Measurements from ENCODE around the gene ZFP69B. TPM values are rescaled to one million over a fixed set of nuclear protein-coding genes. Genes with fewer than 3 reads are reported as not detected.
A peak's percentile ranks its signal among the peaks of the same experiment; 100 is the strongest.

The ZFP69B gene
- total RNA-seq, 1 donor from 2014 or later: 8.3 TPM

DNA sequence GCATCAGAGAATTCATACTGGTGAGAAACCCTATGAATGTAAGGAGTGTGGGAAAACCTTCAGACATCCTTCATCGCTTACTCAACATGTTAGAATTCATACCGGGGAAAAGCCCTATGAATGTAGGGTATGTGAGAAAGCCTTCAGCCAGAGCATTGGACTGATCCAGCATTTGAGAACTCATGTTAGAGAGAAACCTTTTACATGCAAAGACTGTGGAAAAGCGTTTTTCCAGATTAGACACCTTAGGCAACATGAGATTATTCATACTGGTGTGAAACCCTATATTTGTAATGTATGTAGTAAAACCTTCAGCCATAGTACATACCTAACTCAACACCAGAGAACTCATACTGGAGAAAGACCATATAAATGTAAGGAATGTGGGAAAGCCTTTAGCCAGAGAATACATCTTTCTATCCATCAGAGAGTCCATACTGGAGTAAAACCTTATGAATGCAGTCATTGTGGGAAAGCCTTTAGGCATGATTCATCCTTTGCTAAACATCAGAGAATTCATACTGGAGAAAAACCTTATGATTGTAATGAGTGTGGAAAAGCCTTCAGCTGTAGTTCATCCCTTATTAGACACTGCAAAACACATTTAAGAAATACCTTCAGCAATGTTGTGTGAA lies 12.8 kb downstream of the ZFP69B start:
- TF ChIP-seq, protein P1, sequence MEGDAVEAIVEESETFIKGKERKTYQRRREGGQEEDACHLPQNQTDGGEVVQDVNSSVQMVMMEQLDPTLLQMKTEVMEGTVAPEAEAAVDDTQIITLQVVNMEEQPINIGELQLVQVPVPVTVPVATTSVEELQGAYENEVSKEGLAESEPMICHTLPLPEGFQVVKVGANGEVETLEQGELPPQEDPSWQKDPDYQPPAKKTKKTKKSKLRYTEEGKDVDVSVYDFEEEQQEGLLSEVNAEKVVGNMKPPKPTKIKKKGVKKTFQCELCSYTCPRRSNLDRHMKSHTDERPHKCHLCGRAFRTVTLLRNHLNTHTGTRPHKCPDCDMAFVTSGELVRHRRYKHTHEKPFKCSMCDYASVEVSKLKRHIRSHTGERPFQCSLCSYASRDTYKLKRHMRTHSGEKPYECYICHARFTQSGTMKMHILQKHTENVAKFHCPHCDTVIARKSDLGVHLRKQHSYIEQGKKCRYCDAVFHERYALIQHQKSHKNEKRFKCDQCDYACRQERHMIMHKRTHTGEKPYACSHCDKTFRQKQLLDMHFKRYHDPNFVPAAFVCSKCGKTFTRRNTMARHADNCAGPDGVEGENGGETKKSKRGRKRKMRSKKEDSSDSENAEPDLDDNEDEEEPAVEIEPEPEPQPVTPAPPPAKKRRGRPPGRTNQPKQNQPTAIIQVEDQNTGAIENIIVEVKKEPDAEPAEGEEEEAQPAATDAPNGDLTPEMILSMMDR (IDR thresholded peaks at IDR 0.05; ENCODE audit: unreplicated experiment): no peak
- Mint-ChIP-seq H3K4me3 (no peak overlapping the region), H3K36me3 (peaks cover 75% of the 10 kb centered on the region)

DNA sequence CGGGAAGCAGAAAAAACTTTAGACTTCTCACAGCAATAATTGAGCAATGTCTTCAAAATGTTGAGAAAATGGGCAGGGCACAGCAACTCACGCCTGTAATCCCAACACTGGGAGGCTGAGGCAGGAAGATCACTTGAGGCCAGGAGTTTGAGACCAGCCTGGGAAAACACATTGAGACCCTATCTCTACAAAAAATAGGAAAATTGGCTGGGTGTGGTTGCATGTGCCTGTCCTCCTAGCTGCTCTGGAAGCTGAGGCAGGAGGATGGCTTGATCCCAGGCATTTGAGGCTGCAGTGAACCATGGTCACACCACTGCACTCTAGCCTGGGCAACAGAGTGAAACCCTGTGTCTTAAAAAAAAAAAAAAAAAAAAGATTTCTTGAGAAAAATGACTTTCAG lies 19.1 kb downstream of the ZFP69B start:
- H3K9me3 Mint-ChIP-seq: peaks cover 82% of the 10 kb centered on the region
- no peak overlapping the region for H3K27ac Mint-ChIP-seq
- H3K4me1 Mint-ChIP-seq: no peaks in the 10 kb centered on the region
- H3K36me3 Mint-ChIP-seq: peaks cover 50% of the 10 kb centered on the region
- no peaks in the 10 kb centered on the region for H3K27me3 Mint-ChIP-seq (ENCODE audit: low read depth)
- TF ChIP-seq, protein P1 (IDR thresholded peaks at IDR 0.05; ENCODE audit: unreplicated experiment): no peak
- no peak for DNase-seq (ENCODE audit: low spot score in 2 of 2, unreplicated experiment in 2 of 2)
- H3K4me3 Mint-ChIP-seq: no peak overlapping the region

More for the DNA sequence above, 12.8 kb downstream of the ZFP69B start:
- Mint-ChIP-seq H3K27ac (no peak overlapping the region), H3K4me1 (no peaks in the 10 kb centered on the region), H3K27me3 (ENCODE audit: low read depth) (no peaks in the 10 kb centered on the region), H3K9me3 (peaks cover 70% of the 10 kb centered on the region)
- DNase-seq (ENCODE audit: low spot score in 2 of 2, unreplicated experiment in 2 of 2): no peak

DNA sequence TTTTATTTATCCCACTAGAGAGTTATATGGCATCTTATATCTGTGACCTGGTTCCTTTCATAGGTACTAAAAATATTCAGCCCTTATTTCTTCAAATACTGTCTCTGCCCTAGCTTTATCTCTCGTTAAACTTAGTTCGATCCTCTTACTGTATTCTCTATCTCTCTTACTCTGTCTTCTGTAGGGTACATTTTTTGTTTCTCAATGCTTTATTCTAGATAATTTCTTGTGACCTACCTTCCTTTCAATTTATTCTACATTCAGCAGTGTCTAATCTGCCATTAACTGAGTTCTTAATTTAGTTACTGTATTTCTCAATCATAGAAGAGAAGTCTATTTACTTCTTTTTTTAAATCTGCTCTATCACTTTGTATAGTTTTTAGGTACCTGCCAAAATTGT lies 25.0 kb downstream of the ZFP69B start:
- H3K27ac Mint-ChIP-seq: no peak overlapping the region
- peaks cover 16% of the 10 kb centered on the region for H3K4me1 Mint-ChIP-seq
- TF ChIP-seq, protein P1 (IDR thresholded peaks at IDR 0.05; ENCODE audit: unreplicated experiment): no peak
- peaks cover 42% of the 10 kb centered on the region for H3K9me3 Mint-ChIP-seq
- no peaks in the 10 kb centered on the region for H3K27me3 Mint-ChIP-seq (ENCODE audit: low read depth)
- no peak overlapping the region for H3K4me3 Mint-ChIP-seq
- H3K36me3 Mint-ChIP-seq: peaks cover 15% of the 10 kb centered on the region
- no peak for DNase-seq (ENCODE audit: low spot score in 2 of 2, unreplicated experiment in 2 of 2)

DNA sequence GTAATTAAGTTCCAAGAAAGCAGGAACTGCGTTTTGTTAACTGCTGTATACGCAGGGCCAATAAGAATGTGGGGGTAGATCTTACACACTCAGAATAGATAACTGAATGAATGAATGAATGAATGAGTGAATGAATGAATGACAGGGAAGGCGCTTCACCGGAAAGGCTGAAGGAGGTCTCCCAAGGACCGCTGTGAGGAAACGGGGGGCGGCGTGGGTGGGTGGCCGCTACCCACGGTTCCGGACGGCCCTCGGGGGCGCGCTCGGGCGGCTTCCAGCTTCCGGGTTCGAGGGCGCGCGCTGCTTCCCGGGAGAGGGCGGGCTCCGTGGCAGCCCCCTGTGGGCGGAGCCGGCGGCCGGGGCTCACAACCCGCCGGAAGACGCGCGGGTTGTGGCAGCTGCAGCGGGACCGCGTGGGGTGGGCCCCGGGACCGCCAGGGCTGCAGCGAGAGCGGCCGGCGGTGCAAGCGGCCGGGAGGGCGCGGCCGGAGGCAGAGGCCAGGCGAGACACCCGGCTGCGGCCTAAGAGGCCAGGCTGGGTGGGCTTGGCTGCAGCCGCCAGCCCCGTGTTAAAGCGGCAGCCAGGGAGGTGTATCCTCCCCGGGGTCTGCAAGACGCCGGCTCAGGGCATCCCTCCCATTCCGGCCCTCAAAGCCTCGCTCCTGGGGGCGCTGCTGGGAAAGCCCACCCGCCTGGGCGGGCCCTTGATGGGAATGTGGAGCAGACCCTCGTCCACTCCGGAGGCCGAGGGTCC lies 26.8 kb downstream of the ZFP69B start, which contains the start of gene ZFP69:
ZFP69 (plus strand) TSS at position 367 of the 754 bp plus-strand sequence. CDS start 2,072 bp downstream, outside the sequence.
- Mint-ChIP-seq H3K27ac (peak within 1 kb of the TSS; percentile 55), H3K36me3 (peaks cover 23% of the 10 kb centered on the region), H3K27me3 (ENCODE audit: low read depth) (no peaks in the 10 kb centered on the region), H3K4me1 (peaks cover 16% of the 10 kb centered on the region), H3K9me3 (peaks cover 29% of the 10 kb centered on the region), H3K4me3 (peak within 1 kb of the TSS; percentile 83)
- TF ChIP-seq, protein P1 (IDR thresholded peaks at IDR 0.05; ENCODE audit: unreplicated experiment): no peak
- DNase-seq (ENCODE audit: low spot score in 2 of 2, unreplicated experiment in 2 of 2): peak; percentile 58 to 77

DNA sequence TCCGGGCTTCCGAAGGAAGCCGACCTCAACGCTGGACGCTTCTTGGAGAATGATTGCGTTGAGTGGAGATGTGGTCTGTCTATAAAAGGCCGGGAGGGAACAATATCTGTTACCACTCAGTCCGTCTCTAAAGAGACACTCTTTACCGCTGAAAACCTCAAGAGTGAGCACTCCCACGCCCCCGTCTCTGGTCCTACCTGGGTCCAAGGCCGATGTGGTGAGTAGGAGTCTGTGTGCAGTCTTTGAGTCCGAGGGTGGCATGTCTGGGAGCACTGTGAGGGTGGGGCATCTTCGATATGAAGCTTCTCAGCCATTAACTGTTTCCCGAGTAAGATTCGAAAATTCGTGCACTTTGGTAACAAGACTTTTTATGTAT lies 27.4 kb downstream of the ZFP69B start:
- Mint-ChIP-seq H3K36me3 (peaks cover 29% of the 10 kb centered on the region), H3K4me3 (peak overlapping the region; percentile 83), H3K27me3 (ENCODE audit: low read depth) (no peaks in the 10 kb centered on the region), H3K27ac (peak overlapping the region; percentile 55), H3K9me3 (peaks cover 27% of the 10 kb centered on the region), H3K4me1 (peaks cover 16% of the 10 kb centered on the region)
- DNase-seq (ENCODE audit: low spot score in 2 of 2, unreplicated experiment in 2 of 2): peak in 1 of 2 experiments; percentile 38
- TF ChIP-seq, protein P1 (IDR thresholded peaks at IDR 0.05; ENCODE audit: unreplicated experiment): no peak
